Stimulated activated CD8-positive, alpha-beta memory T cell treated with anti-CD3 and anti-CD28 coated beads, Interleukin-15, amount 100 ng/mL, for 4 hours (primary cell): Measurements from ENCODE around the gene SGK1.
"Not testable (repeated sequence)": the region's sequence is repeated elsewhere in the genome, so short reads cannot be mapped to it uniquely, and the experiment has no call there.

ENCODE experiments used
- DNase-seq, 2 donors: peaks; one replicate each; pipeline ENCODE4 v3.0.0-alpha.2; 2020; ENCODE audit warnings: low read depth in 2 of 2

Gene SGK1

DNA sequence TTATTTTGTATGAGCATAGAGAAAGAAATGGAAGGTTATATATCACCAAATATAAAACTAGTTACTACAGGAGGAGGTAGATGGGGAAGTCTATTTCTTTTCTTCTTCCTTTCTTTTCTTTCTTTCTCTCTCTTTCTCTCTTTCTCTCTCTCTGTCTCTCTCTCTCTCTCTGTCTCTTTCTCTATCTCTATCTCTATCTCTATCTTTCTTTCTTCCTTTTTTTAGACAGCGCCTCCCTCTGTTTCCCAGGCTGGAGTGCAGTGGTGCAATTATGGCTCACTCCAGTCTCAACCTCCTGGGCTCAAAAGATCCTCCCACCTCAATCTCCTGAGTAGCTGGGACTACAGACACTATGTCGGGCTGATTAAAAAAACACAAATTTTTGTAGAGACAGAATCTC is 10.2 kb upstream of the SGK1 start:
- DNase-seq, result no peak

DNA sequence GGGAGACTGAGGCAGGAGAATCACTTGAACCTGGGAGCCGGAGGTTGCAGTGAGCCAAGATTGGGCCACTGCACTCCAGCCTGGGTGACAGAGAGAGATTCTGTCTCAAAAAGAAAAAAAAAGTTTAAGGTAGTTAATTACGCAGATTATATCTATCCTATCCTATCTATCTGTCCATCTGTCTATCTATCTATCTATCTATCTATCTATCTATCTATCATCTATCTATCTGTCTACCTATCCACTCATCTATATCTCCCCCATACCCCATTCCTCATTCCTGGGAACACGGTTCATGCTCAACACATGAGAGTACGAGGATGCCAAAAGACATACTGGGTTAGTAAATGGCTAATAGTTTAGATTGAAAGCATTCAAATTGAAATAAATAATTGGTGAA is 8.3 kb upstream of the SGK1 start:
- not testable (repeated sequence) for DNase-seq

DNA sequence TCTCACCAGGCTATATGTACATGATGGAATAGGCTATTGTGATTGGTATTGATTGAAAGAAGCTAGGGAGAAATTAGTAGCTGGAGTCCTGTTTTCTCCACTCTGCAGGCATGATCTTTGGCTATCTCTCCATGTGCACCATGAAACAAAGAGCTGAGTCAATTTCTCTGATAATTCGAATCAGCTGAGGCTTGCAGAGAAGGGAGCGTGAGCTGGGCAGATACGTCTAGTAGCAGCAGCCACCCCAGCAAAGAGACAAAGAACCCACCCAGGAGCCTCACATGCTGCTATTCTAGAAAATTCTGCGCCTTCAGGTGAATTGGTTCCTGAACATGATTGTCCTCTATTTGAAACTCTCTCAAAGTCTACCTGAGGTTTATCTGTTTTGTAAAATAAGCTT is 6.9 kb upstream of the SGK1 start:
- DNase-seq, result no peak

DNA sequence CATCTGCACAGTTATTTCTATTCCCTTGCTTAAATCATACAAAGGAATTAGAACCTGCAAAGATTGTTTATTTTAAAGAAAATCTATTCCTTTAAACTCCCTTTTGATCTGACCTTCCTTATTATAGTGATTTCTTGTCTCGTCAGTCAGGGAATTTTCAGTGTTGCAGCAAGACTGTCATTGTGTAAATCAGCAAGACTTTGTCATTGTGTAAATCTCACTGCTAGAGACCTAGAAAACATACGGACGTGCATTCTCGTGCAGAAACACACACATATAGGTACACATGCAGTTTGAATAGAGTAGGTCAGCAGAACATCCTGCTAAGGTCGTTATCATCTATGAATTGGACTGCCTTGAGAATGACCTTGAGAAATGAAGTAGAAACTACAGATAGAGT is 6.2 kb upstream of the SGK1 start:
- DNase-seq, result no peak

DNA sequence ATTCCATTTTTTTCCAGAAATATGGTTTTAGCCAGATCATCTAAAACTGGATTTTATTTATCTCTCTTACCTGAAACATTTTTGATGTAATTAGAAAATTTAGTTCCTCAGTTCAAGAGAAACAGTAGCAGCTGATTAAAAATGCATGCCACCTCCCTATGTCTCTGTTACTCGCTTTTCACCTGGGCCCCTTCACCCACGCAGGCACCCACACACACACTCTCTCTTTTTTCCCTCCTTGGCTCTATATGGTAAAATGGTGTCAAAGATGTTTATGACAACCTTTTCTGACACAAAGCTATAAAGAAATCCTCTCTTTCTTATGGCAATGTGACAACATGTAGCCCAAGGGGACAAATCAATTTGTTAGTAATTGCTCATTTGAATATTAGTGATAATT is 5.8 kb upstream of the SGK1 start:
- no peak for DNase-seq

DNA sequence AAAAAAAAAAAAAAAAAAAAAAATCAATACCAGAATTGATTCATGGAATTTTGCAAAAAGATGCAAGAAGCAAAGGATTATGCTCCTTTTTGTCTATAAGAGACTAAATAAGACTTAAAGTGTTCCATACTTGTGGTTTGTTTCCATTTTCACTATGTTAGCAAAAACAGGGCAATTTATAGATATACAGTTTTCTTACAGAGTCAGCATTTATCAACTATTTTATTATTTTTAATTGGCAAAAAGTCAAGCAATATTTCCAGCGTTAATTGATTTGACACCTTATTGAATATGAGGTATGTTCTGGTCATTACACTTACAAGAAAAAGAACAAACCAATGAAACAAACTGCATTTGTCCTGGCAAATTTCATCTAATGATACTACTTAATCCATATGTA is 5.4 kb upstream of the SGK1 start:
- DNase-seq, result no peak

DNA sequence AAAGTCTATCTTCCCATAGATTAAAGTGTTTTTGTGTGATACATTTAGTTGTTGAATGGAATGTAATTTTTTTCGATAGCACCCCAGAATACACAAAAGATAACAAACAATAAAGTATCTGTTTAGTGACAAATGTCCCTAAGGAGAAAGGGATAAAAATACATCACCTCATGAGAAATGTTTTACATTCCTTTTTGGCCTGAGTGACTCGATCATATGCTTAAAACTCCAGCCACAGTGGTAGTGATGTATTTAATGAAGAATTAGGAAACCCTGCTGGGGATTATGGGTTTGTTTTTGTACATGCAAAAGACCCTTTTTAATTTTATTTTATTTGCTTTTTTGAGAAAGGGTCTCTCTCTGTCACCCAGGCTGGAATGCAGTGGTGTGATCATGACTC is 4.3 kb upstream of the SGK1 start:
- no peak for DNase-seq

DNA sequence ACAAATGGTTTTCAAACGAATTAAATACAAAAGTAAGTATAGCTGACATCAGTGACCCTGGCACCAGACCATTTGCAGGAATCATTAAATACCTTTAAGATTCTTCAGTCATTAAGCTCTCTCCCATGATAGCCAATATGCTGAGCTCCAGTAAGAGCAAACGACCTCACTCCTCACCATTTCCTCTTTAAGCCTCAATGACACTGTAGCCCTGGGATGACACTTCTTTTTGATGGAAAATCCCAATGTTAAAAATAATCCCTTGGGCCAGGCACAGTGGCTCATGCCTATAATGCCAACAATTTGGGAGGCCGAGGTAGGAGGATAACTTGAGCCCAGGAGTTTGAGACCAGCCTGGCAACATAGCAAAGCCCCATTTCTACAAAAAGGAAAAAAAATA is 3.3 kb upstream of the SGK1 start:
- no peak for DNase-seq

DNA sequence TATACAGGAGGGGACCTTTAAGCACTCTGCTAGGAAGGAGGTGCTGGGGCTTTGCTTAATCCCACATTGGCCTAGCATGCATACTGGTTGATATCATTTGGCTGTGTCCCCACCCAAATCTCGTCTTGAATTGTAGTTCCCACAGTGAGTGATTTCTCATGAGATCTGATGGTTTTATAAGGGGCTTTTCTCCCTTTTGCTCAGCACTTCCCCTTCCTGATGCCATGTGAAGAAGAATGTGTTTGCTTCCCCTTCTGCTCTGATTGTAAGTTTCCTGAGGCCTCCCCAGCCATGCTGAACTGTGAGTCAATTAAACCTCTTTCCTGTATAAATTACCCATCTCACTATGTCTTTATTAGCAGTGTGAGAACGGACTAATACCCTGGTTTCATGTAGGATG is 1.8 kb upstream of the SGK1 start:
- not testable (repeated sequence) for DNase-seq

DNA sequence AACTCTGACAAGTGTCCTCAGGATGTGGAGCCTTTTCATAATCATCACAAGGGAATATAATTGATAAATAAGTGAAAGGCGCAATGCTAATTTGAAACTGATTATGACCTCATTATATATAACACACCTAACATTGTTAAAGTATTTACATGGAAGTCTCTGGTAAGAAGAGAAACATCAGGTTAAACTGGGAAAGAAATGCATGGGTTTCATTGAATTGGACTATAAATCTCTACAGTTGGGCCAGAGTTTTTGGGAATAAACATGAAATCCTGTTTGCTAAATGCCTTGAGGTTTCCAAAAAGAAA is 1.0 kb upstream of the SGK1 start:
- DNase-seq, result no peak

DNA sequence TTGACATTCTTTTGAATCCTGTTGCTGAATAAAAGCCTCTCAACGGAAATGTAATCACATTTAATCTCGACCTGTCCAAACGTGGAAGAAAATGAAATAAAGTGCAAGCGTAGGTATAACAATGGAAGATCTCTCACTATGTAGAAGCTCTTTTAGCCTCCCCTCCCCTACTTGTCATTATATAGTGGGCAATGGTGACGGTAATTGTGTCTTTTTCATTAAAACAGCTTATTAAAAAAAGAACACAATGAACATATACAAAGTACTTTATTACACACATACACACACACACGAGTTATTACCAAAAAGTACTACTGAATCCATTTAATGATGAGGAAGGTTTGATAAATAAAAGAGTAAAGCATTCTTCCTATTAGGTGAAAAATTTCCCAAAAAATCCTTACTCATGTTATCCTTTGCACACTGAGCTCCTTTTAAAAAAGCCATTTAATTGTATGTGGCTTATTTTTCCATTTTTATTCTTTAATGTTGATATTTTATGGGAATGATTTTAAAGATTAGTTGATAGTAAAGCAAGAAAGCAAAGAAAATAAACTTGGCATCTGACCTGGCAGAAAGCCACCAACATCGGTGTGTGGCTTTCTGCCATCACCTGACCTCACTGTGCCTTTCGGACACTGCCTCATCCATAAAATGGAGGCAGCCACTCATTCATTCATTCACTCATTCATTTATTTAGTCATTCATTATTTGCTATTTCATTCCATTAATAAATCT is 493 bp upstream of the SGK1 start:
- DNase-seq, result no peak

DNA sequence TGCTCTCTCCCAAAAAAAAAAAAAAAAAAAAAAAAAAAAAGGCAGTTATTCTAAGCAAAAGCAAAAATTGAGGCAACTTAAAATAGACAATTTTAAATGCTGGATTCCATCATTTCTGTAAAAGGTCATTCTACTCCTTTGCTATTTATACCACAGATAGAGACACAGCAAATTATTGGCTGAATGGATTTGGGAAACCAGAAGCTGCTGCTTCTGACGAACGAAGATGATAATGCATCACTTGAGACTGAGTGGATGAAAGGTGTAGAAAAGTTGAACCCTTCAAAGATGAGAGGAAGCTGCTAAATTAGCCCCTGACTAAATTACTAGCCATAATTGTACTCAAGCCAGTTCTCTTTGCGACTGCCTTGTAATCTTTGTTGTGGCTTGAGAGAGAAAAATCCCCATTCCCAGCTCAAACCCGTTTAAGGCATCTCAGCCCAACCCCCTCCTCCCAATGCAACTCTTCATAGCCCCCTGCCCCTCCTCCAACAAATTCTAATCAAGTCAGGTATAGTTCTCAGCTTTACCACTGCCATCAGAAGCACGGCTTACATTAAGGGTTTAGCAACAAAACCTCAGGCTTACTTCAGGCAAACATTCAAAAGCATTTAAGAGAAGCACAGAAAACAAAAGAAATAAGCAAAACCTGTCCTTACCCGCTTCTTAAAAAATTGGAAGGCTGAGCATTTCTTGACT is 1.0 kb downstream of the SGK1 start:
- no peak for DNase-seq

DNA sequence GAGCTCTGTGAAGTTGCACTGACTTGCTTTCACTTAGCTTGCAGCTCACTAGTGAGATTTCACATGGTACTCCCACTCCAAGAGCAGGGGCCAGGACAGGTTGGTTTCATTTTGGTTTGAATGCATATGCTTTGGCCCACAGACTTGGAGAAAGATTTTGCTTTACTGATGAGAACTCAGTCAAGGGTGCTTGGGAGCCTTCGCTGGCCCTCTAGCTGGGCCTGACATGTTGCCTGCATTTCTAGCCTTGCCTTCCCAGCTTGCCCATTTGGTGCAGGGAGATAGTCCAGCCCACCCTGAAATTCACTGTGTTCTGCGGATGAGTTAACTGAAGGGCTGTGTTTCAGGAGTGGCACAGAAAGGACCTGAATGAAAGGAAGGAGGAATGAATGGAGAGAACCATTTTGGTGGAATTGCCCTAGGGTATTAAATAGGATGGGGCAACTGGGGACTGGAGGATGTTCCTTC is 1.9 kb downstream of the SGK1 start:
- no peak for DNase-seq

DNA sequence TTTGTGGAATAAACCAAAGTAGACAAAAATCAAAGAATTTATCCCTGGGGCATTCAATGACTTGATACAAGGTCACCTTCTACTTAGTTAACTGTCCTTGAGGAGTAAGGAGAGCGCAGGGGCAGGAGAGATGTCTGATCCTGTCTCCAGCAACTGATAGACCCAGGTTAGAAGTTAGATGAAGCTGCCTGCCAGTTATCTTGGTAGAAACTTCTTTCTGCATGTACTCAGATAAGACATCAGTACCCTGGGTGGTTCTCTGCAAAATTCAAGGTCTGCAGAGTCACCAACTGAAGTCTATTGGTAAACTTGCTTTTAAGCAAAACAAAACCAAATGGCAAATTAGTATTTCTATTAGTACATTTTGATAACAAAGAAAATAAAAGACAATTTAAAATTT is 2.7 kb downstream of the SGK1 start:
- no peak for DNase-seq

DNA sequence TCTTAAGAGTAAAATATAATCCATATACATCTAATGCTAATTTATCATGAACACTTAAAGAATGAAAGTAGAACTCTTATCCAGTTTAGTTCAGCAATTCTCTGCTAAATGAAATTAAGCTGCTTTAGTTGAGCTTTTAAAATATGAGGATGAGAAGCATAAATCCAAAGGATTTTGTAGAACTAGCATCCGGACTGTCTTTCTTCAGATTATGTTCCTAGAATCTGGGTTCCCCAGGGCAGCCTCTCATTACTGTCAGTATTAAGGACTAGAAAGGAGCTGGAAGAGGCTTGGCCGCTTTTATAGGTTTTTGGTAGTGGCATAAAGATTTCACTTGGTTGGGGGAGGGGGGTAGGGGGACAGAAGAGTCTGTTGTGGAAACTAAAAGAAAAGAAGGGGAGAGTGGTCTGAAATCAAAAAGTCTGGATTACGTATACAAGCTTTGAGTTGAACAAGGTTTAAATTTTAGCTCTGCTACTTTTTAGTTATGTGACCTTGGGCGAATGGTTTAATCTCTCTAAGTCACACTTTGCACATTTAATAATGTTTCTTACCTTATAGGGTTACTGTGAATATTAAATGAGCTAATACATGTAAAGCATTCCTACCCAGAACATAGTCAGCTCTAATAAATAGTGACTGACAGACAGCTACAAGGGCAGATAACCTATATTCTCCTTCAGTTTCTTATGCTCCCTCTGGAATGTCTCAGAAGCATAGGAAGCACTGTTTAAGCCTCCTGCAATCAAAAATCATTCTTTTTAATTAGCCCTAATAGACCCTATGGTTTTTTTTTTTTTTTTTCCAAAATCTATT is 3.7 kb downstream of the SGK1 start:
- DNase-seq, result no peak

DNA sequence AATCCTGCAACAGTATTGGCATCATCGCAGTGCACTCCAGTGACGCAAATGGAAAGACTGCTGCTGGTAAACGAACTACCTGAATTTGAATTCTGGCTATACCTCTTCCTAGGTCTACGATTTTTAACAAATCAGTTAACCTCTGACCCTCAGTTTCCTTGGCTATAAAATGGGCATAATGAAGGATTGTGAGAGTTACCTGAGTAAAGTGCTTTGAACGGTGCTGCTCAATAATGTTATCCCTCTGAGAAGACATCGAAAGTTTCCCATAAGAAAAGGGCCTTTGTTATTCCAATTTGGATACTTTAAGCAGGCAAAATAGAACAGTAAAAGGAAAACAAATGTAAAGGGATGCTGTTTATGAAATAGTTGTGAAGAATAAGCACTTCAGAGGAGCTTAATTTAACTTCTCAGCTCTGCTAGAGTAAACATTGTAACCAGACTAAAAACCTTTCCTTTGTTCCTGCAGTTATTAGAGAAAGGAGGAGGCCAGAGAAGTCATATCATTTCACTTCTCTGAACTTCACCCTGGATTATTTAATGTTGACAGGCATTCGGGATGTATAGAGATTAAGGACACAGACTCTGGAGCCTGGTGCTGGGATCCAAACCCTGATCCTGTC is 5.8 kb downstream of the SGK1 start:
- DNase-seq, result no peak

DNA sequence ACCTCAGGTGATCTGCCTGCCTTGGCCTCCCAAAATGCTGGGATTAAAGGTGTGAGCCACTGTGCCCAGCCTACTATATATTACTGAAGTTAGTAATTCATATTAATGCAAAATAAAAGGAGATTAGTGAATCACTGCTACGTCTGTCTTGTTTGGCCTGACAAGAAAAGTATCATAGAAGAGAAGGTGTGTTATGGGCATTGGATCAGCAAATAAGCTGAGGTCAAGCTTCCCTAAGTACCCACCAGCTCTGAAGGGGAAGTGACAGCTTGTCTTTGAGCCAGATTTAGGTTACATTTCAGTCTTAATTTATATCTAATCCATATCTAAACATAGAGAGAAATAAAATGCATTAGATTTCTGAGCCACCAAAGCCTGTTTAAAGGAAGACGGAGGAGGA is 7.1 kb downstream of the SGK1 start:
- DNase-seq, result no peak

DNA sequence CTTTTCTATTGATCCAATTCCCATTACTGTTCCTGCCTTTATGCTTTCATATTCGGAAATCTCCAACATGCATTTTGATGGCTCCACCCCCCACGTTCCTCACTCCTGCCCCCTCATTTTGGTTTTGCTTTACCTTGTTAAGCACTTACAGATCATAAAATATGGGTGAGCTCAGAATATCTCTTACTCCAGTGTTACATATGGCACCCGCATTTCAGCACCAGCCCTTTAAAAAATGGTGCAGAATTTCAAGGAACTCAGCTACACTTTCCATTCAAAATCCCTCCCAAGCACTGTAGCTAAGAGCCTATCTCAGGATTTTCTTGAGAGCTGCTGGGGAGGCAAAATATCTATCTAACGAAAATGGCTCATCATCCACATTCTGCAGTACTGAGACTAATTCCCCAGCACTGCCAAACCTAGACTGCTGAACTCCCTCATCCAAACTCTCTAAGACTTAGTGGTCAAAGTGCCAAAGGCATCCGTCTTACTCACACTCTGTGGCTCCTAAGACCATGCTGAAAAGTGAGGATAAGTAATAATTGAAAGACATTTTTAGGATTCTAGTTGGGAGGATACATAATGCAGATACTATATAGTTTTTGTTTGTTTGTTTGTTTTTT is 7.8 kb downstream of the SGK1 start:
- DNase-seq, result no peak

DNA sequence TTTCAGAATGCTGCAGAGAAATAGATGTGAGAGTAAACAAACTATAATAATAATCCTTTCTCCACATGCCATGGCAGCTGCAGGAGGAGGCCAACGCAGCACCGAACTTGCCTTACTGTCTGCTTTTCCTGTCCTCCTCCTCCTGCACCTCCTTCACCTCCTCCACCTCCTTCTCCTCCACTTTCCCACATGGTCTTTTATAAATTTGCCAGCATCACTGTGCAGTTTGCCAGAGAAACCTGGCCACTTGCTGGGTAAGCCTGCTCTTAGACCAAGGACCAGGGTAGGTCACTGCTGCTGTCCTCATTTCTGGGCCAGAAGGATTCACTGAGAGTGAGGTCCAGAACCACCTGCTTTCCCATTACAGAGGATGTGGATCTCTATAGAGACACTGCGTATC is 8.7 kb downstream of the SGK1 start:
- DNase-seq, result no peak

DNA sequence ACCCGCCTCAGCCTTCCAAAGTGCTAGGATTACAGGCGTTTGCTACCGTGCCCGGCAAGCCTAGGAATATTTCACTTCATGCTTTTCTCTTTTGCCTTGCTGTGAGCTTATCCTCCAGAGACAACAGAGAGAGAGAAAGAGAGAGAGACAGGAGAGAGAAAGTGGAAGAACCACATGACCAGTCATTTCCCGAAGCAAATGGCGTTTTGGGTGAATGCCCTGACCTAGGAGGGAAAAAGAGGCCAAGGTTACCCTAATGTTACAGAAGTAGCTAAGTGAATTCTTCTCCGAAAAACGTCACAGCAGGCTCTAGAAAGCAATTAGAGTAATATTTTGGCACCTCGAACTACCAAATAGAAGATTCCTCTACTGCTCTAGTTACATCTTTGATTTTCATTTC is 9.1 kb downstream of the SGK1 start:
- DNase-seq, result no peak

DNA sequence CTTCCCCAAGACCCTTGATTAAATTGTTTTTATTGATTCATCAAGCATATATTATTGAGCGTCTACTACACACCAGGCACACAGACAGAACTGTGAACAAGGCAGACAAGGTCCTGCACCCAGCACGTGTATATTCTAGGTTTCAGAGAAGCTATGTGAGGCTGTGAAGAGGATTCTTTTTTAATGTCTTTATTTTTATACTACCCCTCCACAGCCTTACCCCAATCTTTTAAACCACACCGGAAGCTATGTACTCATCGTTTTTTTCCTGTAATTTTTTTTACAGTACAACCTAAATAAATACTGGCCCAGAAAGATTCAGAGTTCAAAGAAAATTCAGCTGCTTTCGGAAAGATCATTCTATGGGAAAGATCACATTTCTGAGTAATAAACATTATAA is 10.0 kb downstream of the SGK1 start:
- DNase-seq, result no peak

DNA sequence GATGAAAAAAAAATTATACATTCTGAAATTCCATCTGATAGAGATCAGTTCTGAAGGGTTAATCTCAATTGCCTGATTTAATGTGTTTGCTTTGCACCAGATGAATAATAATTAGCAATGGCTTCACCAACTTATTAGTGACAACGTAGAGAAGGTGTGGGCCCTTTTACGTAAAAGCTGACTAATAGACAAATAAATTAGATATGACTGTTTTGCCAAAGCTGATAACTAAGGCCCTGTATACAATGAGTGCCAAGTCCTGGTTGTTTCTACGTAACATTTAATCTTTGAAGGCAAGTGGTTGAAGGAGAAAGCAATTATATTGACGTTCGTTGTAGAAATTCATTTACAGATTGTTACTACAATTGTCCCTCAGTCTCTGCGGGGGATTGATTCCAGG is 10.8 kb downstream of the SGK1 start:
- DNase-seq, result no peak
